Caco-2 (cell line): ENCODE measurements around the gene CUL3. TPM values are rescaled to one million over a fixed set of nuclear protein-coding genes. Genes with fewer than 3 reads are reported as not detected.

Source experiments
- BruUV-seq: library from RNA; stranded (reverse); fragments of 400-500 nt; replicated peaks from 2 replicates; lab custom pipeline; 2021; lab: Mats Ljungman, UMichigan
- CTCF ChIA-PET: fragments of 300-600 bp; sonication (Branson Sonifier 250); formaldehyde crosslinking; loops from one replicate; lab custom pipeline; 2022; ENCODE audit warnings: antibody characterized with exemption; lab: Charles Lee
- POLR2A ChIA-PET: fragments of 300-600 bp; sonication (Branson Sonifier 250); formaldehyde crosslinking; loops from one replicate; lab custom pipeline; 2022; ENCODE audit warnings: antibody characterized with exemption; lab: Charles Lee
- DNase-seq, 2 experiments: peaks; one replicate each; pipeline versions ENCODE4 v3.0.0 to v3.0.0-alpha.2; 2020 to 2022
- H3K27me3 ChIP-seq: replicated peaks from 2 replicates; pipeline ENCODE4 v1.6.0; 2011; ENCODE audit warnings: low read length; ENCODE audit not compliant: control insufficient read depth, insufficient read depth
- H3K36me3 ChIP-seq: 2 replicates; pipeline ENCODE4 v1.5.1; 2011; ENCODE audit warnings: low read length; ENCODE audit not compliant: control insufficient read depth, insufficient read depth
- H3K4me1 ChIP-seq: fragments of 250-450 bp; sonication (Bioruptor Pico); 2 replicates; pipeline ENCODE4 v1.5.1; 2020; ENCODE audit warnings: mild to moderate bottlenecking
- H3K4me3 ChIP-seq: 2 replicates; pipeline ENCODE4 v1.5.1; 2011; ENCODE audit warnings: low read depth, mild to moderate bottlenecking, control low read depth, low read length
- H3K9me3 ChIP-seq: fragments of 250-450 bp; sonication (Bioruptor Pico); 2 replicates; pipeline ENCODE4 v1.5.1; 2020; ENCODE audit warnings: mild to moderate bottlenecking, moderate library complexity
- H3K27ac Mint-ChIP-seq: one replicate; pipeline ENCODE4 v1.8.0; 2022; ENCODE audit warnings: mixed read lengths; ENCODE audit not compliant: unreplicated experiment
- H3K27me3 Mint-ChIP-seq: one replicate; pipeline ENCODE4 v1.8.0; 2022; ENCODE audit warnings: mixed read lengths; ENCODE audit not compliant: insufficient read depth, unreplicated experiment
- H3K36me3 Mint-ChIP-seq: one replicate; pipeline ENCODE4 v1.8.0; 2022; ENCODE audit warnings: mild to moderate bottlenecking, mixed read lengths; ENCODE audit not compliant: insufficient read depth, unreplicated experiment
- H3K4me1 Mint-ChIP-seq: one replicate; pipeline ENCODE4 v1.8.0; 2022; ENCODE audit warnings: low read depth, mixed read lengths; ENCODE audit not compliant: unreplicated experiment
- H3K4me3 Mint-ChIP-seq: one replicate; pipeline ENCODE4 v1.8.0; 2022; ENCODE audit warnings: mild to moderate bottlenecking, moderate library complexity, mixed read lengths; ENCODE audit not compliant: unreplicated experiment
- H3K9me3 Mint-ChIP-seq: one replicate; pipeline ENCODE4 v1.8.0; 2022; ENCODE audit warnings: mixed read lengths; ENCODE audit not compliant: unreplicated experiment
- intact Hi-C: fragments of 100-400 bp; cut with micrococcal nuclease; formaldehyde crosslinking; loops from one replicate; pipeline ENCODE4 v1.10.0; 2022; ENCODE audit not compliant: unreplicated experiment
- total RNA-seq: library from RNA; stranded (reverse); gene quantifications from 2 replicates; pipeline ENCODE4 v1.2.3, GENCODE V29; 2022
- TF ChIP-seq, protein P1 (sequence below), 2 experiments: fragments of 200-600 bp in 1 of 2; IDR thresholded peaks; 1 replicate in 1 of 2; 2 replicates in 1 of 2; pipeline versions ENCODE4 v1.5.1 to v1.8.0; 2011 to 2022; ENCODE audit warnings: antibody characterized with exemption in 1 of 2, control low read depth in 1 of 2, inconsistent platforms in 1 of 2, low read depth in 1 of 2, low read length in 1 of 2, mild to moderate bottlenecking in 1 of 2, moderate library complexity in 1 of 2; ENCODE audit not compliant: insufficient read depth in 1 of 2, severe bottlenecking in 1 of 2, unreplicated experiment in 1 of 2

Gene CUL3
- total RNA-seq, 1 experiment from 2014 or later = 66.3 TPM

DNA sequence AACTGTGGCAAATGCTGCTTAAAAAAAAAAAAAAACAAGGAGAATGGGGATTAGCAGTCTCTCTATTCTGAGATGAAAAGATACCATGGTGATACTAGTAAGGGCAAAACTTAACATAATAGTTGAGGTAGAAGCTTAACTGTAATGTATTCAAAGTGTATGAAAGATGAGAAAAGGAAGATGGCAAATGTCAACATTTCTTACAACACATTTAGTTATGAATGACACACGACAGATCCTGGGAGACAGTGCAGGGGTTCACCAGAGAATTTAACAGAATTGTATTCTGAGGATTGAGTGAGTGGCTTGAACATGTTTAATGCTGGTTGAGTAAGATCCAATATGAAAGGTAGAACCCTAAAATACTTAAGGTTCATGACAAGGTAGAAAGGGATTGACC is 52.7 kb downstream of the CUL3 start:
- Mint-ChIP-seq H3K4me1 (peaks cover 34% of the 10 kb centered on the region), H3K4me3 (no peak overlapping the region), H3K36me3 (peaks cover 22% of the 10 kb centered on the region), H3K27ac (peak overlapping the region; percentile 26), H3K9me3 (no peaks in the 10 kb centered on the region), H3K27me3 (no peaks in the 10 kb centered on the region)
- H3K36me3 ChIP-seq = no peaks in the 10 kb centered on the region
- POLR2A ChIA-PET = no interaction called here
- peaks cover 8% of the 10 kb centered on the region for H3K4me1 ChIP-seq
- DNase-seq = no peak
- TF ChIP-seq, protein P1, sequence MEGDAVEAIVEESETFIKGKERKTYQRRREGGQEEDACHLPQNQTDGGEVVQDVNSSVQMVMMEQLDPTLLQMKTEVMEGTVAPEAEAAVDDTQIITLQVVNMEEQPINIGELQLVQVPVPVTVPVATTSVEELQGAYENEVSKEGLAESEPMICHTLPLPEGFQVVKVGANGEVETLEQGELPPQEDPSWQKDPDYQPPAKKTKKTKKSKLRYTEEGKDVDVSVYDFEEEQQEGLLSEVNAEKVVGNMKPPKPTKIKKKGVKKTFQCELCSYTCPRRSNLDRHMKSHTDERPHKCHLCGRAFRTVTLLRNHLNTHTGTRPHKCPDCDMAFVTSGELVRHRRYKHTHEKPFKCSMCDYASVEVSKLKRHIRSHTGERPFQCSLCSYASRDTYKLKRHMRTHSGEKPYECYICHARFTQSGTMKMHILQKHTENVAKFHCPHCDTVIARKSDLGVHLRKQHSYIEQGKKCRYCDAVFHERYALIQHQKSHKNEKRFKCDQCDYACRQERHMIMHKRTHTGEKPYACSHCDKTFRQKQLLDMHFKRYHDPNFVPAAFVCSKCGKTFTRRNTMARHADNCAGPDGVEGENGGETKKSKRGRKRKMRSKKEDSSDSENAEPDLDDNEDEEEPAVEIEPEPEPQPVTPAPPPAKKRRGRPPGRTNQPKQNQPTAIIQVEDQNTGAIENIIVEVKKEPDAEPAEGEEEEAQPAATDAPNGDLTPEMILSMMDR (IDR thresholded peaks at IDR 0.05; ENCODE audit: insufficient read depth in 1 of 2, low read depth in 1 of 2, low read length in 1 of 2, severe bottlenecking in 1 of 2, unreplicated experiment in 1 of 2) = no peak
- BruUV-seq = no TSS peak
- intact Hi-C loops = no loop called here
- CTCF ChIA-PET = no interaction called here
- no peaks in the 10 kb centered on the region for H3K9me3 ChIP-seq
- no peaks in the 10 kb centered on the region for H3K27me3 ChIP-seq
- no peak overlapping the region for H3K4me3 ChIP-seq

DNA sequence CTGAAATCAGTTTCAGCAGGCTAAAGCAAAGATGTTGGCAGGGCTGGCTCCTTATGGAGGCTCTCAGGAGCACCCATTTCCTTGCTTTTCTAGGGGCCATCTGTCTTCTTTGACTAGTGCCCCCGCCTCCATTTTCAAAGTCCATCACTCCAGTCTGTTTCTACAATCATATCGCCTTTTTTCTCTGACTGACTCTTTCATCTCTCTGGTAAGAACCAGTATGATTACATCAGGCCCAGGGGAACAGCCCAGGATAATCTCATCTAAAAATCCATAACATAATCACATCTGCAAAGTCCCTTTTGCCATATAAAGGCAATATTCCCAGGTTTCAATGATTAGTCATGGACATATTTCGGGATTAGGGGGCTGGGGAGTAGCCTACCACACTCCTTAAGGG is 57.0 kb downstream of the CUL3 start:
- Histone ChIP-seq H3K36me3 (no peaks in the 10 kb centered on the region), H3K4me1 (peaks cover 29% of the 10 kb centered on the region), H3K4me3 (no peak overlapping the region), H3K27me3 (no peaks in the 10 kb centered on the region), H3K9me3 (no peaks in the 10 kb centered on the region)
- ChIA-PET CTCF (no interaction called here), POLR2A (no interaction called here)
- Mint-ChIP-seq H3K9me3 (no peaks in the 10 kb centered on the region), H3K27ac (peak overlapping the region; percentile 3), H3K4me1 (peaks cover 54% of the 10 kb centered on the region), H3K36me3 (peaks cover 27% of the 10 kb centered on the region), H3K27me3 (no peaks in the 10 kb centered on the region), H3K4me3 (no peak overlapping the region)
- peak in 1 of 2 experiments; percentile 1 for DNase-seq
- BruUV-seq = no TSS peak
- TF ChIP-seq, protein P1 (IDR thresholded peaks at IDR 0.05; ENCODE audit: insufficient read depth in 1 of 2, low read depth in 1 of 2, low read length in 1 of 2, severe bottlenecking in 1 of 2, unreplicated experiment in 1 of 2) = no peak
- intact Hi-C loops = no loop called here

DNA sequence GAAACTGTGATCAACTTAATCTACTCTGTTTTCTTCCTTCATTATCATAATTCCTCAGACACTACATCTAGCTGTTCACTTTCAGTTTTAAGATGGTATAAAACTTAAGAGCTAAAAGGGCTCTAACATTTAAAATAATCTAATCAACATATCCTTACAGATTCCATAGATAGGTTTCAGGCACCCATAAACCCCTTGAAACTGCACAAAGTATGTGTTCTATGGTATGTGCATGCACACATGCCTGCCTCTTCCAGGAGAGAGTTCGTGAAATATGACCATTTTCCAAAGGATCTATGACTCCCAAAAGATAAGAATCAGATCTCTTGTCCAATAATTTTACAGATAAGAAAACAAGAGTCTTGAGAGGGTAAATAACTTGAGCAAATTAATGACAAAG is 59.4 kb downstream of the CUL3 start:
- peak overlapping the region; percentile 54 for H3K27ac Mint-ChIP-seq

More for the DNA sequence above, 59.4 kb downstream of the CUL3 start:
- ChIA-PET POLR2A (no interaction called here), CTCF (no interaction called here)
- intact Hi-C loops = no loop called here
- Histone ChIP-seq H3K4me1 (peaks cover 29% of the 10 kb centered on the region), H3K27me3 (no peaks in the 10 kb centered on the region), H3K36me3 (no peaks in the 10 kb centered on the region), H3K9me3 (no peaks in the 10 kb centered on the region), H3K4me3 (no peak overlapping the region)
- no peaks in the 10 kb centered on the region for H3K27me3 Mint-ChIP-seq
- DNase-seq = peak in 1 of 2 experiments; percentile 1
- peak overlapping the region; percentile 29 for H3K4me3 Mint-ChIP-seq
- no peaks in the 10 kb centered on the region for H3K9me3 Mint-ChIP-seq
- H3K4me1 Mint-ChIP-seq = peaks cover 35% of the 10 kb centered on the region
- H3K36me3 Mint-ChIP-seq = peaks cover 13% of the 10 kb centered on the region
- no TSS peak for BruUV-seq
- TF ChIP-seq, protein P1 (IDR thresholded peaks at IDR 0.05; ENCODE audit: insufficient read depth in 1 of 2, low read depth in 1 of 2, low read length in 1 of 2, severe bottlenecking in 1 of 2, unreplicated experiment in 1 of 2) = no peak
